ENCODE results near the gene NAALADL2.

NAALADL2 gene

GRCh38 chr3:175651716-175652115 lies 792.6 kb downstream of the NAALADL2 start:
- Histone ChIP-seq H3K27me3 (ENCODE audit: control insufficient read depth, insufficient read depth, low read length) (no peaks in the 10 kb centered on the region), H3K36me3 (ENCODE audit: control insufficient read depth, insufficient read depth, low read length) (no peaks in the 10 kb centered on the region), H3K9ac (ENCODE audit: low read depth, low read length) (no peak overlapping the region), H3K4me3 (ENCODE audit: low read depth, low read length) (no peak overlapping the region), H3K4me1 (ENCODE audit: control insufficient read depth, insufficient read depth, low read length) (no peaks in the 10 kb centered on the region), H3K9me3 (ENCODE audit: control insufficient read depth, insufficient read depth, low read length) (no peaks in the 10 kb centered on the region)

- Histone ChIP-seq H3K27me3 (ENCODE audit: control insufficient read depth, insufficient read depth, low read length) (no peaks in the 10 kb centered on the region), H3K4me3 (ENCODE audit: low read depth, low read length) (no peak overlapping the region), H3K9me3 (ENCODE audit: control insufficient read depth, insufficient read depth, low read length) (no peaks in the 10 kb centered on the region), H3K36me3 (ENCODE audit: control insufficient read depth, insufficient read depth, low read length) (no peaks in the 10 kb centered on the region), H3K9ac (ENCODE audit: low read depth, low read length) (no peak overlapping the region), H3K4me1 (ENCODE audit: control insufficient read depth, insufficient read depth, low read length) (no peaks in the 10 kb centered on the region)
These were observed 796.2 kb downstream of the NAALADL2 start for GRCh38 chr3:175655351-175655750.

- Histone ChIP-seq H3K9ac (ENCODE audit: low read depth, low read length) (no peak overlapping the region), H3K9me3 (ENCODE audit: control insufficient read depth, insufficient read depth, low read length) (no peaks in the 10 kb centered on the region), H3K4me1 (ENCODE audit: control insufficient read depth, insufficient read depth, low read length) (no peaks in the 10 kb centered on the region), H3K27me3 (ENCODE audit: control insufficient read depth, insufficient read depth, low read length) (no peaks in the 10 kb centered on the region), H3K36me3 (ENCODE audit: control insufficient read depth, insufficient read depth, low read length) (no peaks in the 10 kb centered on the region), H3K4me3 (ENCODE audit: low read depth, low read length) (no peak overlapping the region)
These were observed 797.3 kb downstream of the NAALADL2 start for GRCh38 chr3:175656461-175656860.

- Histone ChIP-seq H3K36me3 (ENCODE audit: control insufficient read depth, insufficient read depth, low read length) (no peaks in the 10 kb centered on the region), H3K4me1 (ENCODE audit: control insufficient read depth, insufficient read depth, low read length) (no peaks in the 10 kb centered on the region), H3K4me3 (ENCODE audit: low read depth, low read length) (no peak overlapping the region), H3K9me3 (ENCODE audit: control insufficient read depth, insufficient read depth, low read length) (no peaks in the 10 kb centered on the region), H3K9ac (ENCODE audit: low read depth, low read length) (no peak overlapping the region), H3K27me3 (ENCODE audit: control insufficient read depth, insufficient read depth, low read length) (no peaks in the 10 kb centered on the region)
These were observed 800.7 kb downstream of the NAALADL2 start for GRCh38 chr3:175659670-175660350.

- H3K9me3 ChIP-seq (ENCODE audit: control insufficient read depth, insufficient read depth, low read length): no peaks in the 10 kb centered on the region
- H3K9ac ChIP-seq (ENCODE audit: low read depth, low read length): no peak overlapping the region
- no peak overlapping the region for H3K4me3 ChIP-seq (ENCODE audit: low read depth, low read length)
- no peaks in the 10 kb centered on the region for H3K27me3 ChIP-seq (ENCODE audit: control insufficient read depth, insufficient read depth, low read length)
- H3K4me1 ChIP-seq (ENCODE audit: control insufficient read depth, insufficient read depth, low read length): no peaks in the 10 kb centered on the region
- H3K36me3 ChIP-seq (ENCODE audit: control insufficient read depth, insufficient read depth, low read length): no peaks in the 10 kb centered on the region
These were observed 803.7 kb downstream of the NAALADL2 start for GRCh38 chr3:175662815-175663214.

GRCh38 chr3:175664911-175665310 lies 805.8 kb downstream of the NAALADL2 start:
- Histone ChIP-seq H3K9ac (ENCODE audit: low read depth, low read length) (no peak overlapping the region), H3K36me3 (ENCODE audit: control insufficient read depth, insufficient read depth, low read length) (no peaks in the 10 kb centered on the region), H3K4me1 (ENCODE audit: control insufficient read depth, insufficient read depth, low read length) (no peaks in the 10 kb centered on the region), H3K27me3 (ENCODE audit: control insufficient read depth, insufficient read depth, low read length) (no peaks in the 10 kb centered on the region), H3K9me3 (ENCODE audit: control insufficient read depth, insufficient read depth, low read length) (no peaks in the 10 kb centered on the region), H3K4me3 (ENCODE audit: low read depth, low read length) (no peak overlapping the region)

GRCh38 chr3:175668300-175668699 lies 809.2 kb downstream of the NAALADL2 start:
- no peak overlapping the region for H3K4me3 ChIP-seq (ENCODE audit: low read depth, low read length)
- H3K36me3 ChIP-seq (ENCODE audit: control insufficient read depth, insufficient read depth, low read length): no peaks in the 10 kb centered on the region
- no peak overlapping the region for H3K9ac ChIP-seq (ENCODE audit: low read depth, low read length)
- no peaks in the 10 kb centered on the region for H3K4me1 ChIP-seq (ENCODE audit: control insufficient read depth, insufficient read depth, low read length)
- no peaks in the 10 kb centered on the region for H3K9me3 ChIP-seq (ENCODE audit: control insufficient read depth, insufficient read depth, low read length)
- no peaks in the 10 kb centered on the region for H3K27me3 ChIP-seq (ENCODE audit: control insufficient read depth, insufficient read depth, low read length)

- Histone ChIP-seq H3K9me3 (ENCODE audit: control insufficient read depth, insufficient read depth, low read length) (no peaks in the 10 kb centered on the region), H3K4me1 (ENCODE audit: control insufficient read depth, insufficient read depth, low read length) (no peaks in the 10 kb centered on the region), H3K9ac (ENCODE audit: low read depth, low read length) (no peak overlapping the region), H3K27me3 (ENCODE audit: control insufficient read depth, insufficient read depth, low read length) (no peaks in the 10 kb centered on the region), H3K4me3 (ENCODE audit: low read depth, low read length) (no peak overlapping the region), H3K36me3 (ENCODE audit: control insufficient read depth, insufficient read depth, low read length) (no peaks in the 10 kb centered on the region)
These were observed 811.4 kb downstream of the NAALADL2 start for GRCh38 chr3:175670557-175670956.

GRCh38 chr3:175672119-175672689 lies 813.1 kb downstream of the NAALADL2 start:
- no peaks in the 10 kb centered on the region for H3K9me3 ChIP-seq (ENCODE audit: control insufficient read depth, insufficient read depth, low read length)
- no peak overlapping the region for H3K9ac ChIP-seq (ENCODE audit: low read depth, low read length)
- no peaks in the 10 kb centered on the region for H3K36me3 ChIP-seq (ENCODE audit: control insufficient read depth, insufficient read depth, low read length)
- H3K4me1 ChIP-seq (ENCODE audit: control insufficient read depth, insufficient read depth, low read length): no peaks in the 10 kb centered on the region
- no peaks in the 10 kb centered on the region for H3K27me3 ChIP-seq (ENCODE audit: control insufficient read depth, insufficient read depth, low read length)
- no peak overlapping the region for H3K4me3 ChIP-seq (ENCODE audit: low read depth, low read length)

- H3K27me3 ChIP-seq (ENCODE audit: control insufficient read depth, insufficient read depth, low read length): no peaks in the 10 kb centered on the region
- no peaks in the 10 kb centered on the region for H3K36me3 ChIP-seq (ENCODE audit: control insufficient read depth, insufficient read depth, low read length)
- H3K4me1 ChIP-seq (ENCODE audit: control insufficient read depth, insufficient read depth, low read length): no peaks in the 10 kb centered on the region
These were observed 820.4 kb downstream of the NAALADL2 start for GRCh38 chr3:175679568-175679967.

GRCh38 chr3:175692256-175692655 lies 833.1 kb downstream of the NAALADL2 start:
- Histone ChIP-seq H3K9ac (ENCODE audit: low read depth, low read length) (no peak overlapping the region), H3K27me3 (ENCODE audit: control insufficient read depth, insufficient read depth, low read length) (no peaks in the 10 kb centered on the region), H3K4me3 (ENCODE audit: low read depth, low read length) (no peak overlapping the region)

More at GRCh38 chr3:175679568-175679967, 820.4 kb downstream of the NAALADL2 start:
- no peaks in the 10 kb centered on the region for H3K9me3 ChIP-seq (ENCODE audit: control insufficient read depth, insufficient read depth, low read length)
- no peak overlapping the region for H3K9ac ChIP-seq (ENCODE audit: low read depth, low read length)
- H3K4me3 ChIP-seq (ENCODE audit: low read depth, low read length): no peak overlapping the region

GRCh38 chr3:175695251-175695650 lies 836.1 kb downstream of the NAALADL2 start:
- no peaks in the 10 kb centered on the region for H3K9me3 ChIP-seq (ENCODE audit: control insufficient read depth, insufficient read depth, low read length)
- no peak overlapping the region for H3K9ac ChIP-seq (ENCODE audit: low read depth, low read length)
- no peaks in the 10 kb centered on the region for H3K4me1 ChIP-seq (ENCODE audit: control insufficient read depth, insufficient read depth, low read length)
- no peaks in the 10 kb centered on the region for H3K27me3 ChIP-seq (ENCODE audit: control insufficient read depth, insufficient read depth, low read length)
- H3K36me3 ChIP-seq (ENCODE audit: control insufficient read depth, insufficient read depth, low read length): no peaks in the 10 kb centered on the region
- H3K4me3 ChIP-seq (ENCODE audit: low read depth, low read length): no peak overlapping the region

More at GRCh38 chr3:175692256-175692655, 833.1 kb downstream of the NAALADL2 start:
- Histone ChIP-seq H3K36me3 (ENCODE audit: control insufficient read depth, insufficient read depth, low read length) (no peaks in the 10 kb centered on the region), H3K9me3 (ENCODE audit: control insufficient read depth, insufficient read depth, low read length) (no peaks in the 10 kb centered on the region), H3K4me1 (ENCODE audit: control insufficient read depth, insufficient read depth, low read length) (no peaks in the 10 kb centered on the region)

All from iPS-15b (cell line).